Neural cell (in vitro differentiated cells): ENCODE measurements around the gene DYRK4. TPM values are rescaled to one million over a fixed set of nuclear protein-coding genes. Genes with fewer than 3 reads are reported as not detected.

Experiments used
- H2AFZ ChIP-seq: fragments of 200-600, 300-800 bp; sonication (generic), shearing (Covaris generic); 2 replicates; pipeline ENCODE4 v1.6.0; 2014; ENCODE audit warnings: low read depth, mild to moderate bottlenecking, antibody characterized with exemption, low read length, moderate library complexity
- H3F3A ChIP-seq: fragments of 200-600 bp; shearing (Covaris generic); 2 replicates; pipeline ENCODE4 v1.6.1; 2016; ENCODE audit warnings: mild to moderate bottlenecking, moderate library complexity, mixed read lengths, antibody characterized with exemption, low read length; ENCODE audit not compliant: insufficient read depth, poor library complexity, severe bottlenecking
- H3K27ac ChIP-seq: fragments of 200-600, 300-800 bp; sonication (generic), shearing (Covaris generic); 2 replicates; pipeline ENCODE4 v1.5.1; 2014; ENCODE audit warnings: mild to moderate bottlenecking, low read length, moderate library complexity
- H3K27me3 ChIP-seq: fragments of 300-800, 200-600 bp; sonication (generic), shearing (Covaris generic); 2 replicates; pipeline ENCODE4 v1.6.0; 2014; ENCODE audit warnings: mild to moderate bottlenecking, low read depth, low read length, moderate library complexity; ENCODE audit not compliant: insufficient read depth
- H3K36me3 ChIP-seq: fragments of 300-800, 200-600 bp; sonication (generic), shearing (Covaris generic); 2 replicates; pipeline ENCODE4 v1.5.1; 2014; ENCODE audit warnings: mild to moderate bottlenecking, antibody characterized with exemption, low read length, moderate library complexity; ENCODE audit not compliant: insufficient read depth
- H3K4me2 ChIP-seq: fragments of 300-800, 200-600 bp; sonication (generic), shearing (Covaris generic); 2 replicates; pipeline ENCODE4 v1.6.0; 2014; ENCODE audit warnings: mild to moderate bottlenecking, low read length
- H3K4me3 ChIP-seq: fragments of 300-800, 200-600 bp; sonication (generic), shearing (Covaris generic); 2 replicates; pipeline ENCODE4 v1.5.1; 2014; ENCODE audit warnings: mild to moderate bottlenecking, low read length, moderate library complexity
- H3K79me2 ChIP-seq: fragments of 200-600 bp; shearing (Covaris generic); replicated peaks from 2 replicates; pipeline ENCODE4 v1.6.0; 2014; ENCODE audit warnings: mild to moderate bottlenecking, low read length, moderate library complexity; ENCODE audit not compliant: insufficient read depth
- H3K9ac ChIP-seq: fragments of 300-800, 200-600 bp; sonication (generic), shearing (Covaris generic); 2 replicates; pipeline ENCODE4 v1.6.1; 2016; ENCODE audit warnings: mild to moderate bottlenecking, low read length, mixed read lengths
- H3K9me2 ChIP-seq: fragments of 200-600 bp; shearing (Covaris generic); 2 replicates; pipeline ENCODE4 v1.6.1; 2016; ENCODE audit warnings: mild to moderate bottlenecking, low read length, mixed read lengths; ENCODE audit not compliant: insufficient read depth
- H3K9me3 ChIP-seq: fragments of 200-600, 300-800 bp; sonication (generic), shearing (Covaris generic); 2 replicates; pipeline ENCODE4 v1.6.1; 2016; ENCODE audit warnings: mild to moderate bottlenecking, mixed run types, low read length, moderate library complexity, mixed read lengths
- H4K20me1 ChIP-seq: fragments of 200-600 bp; shearing (Covaris generic); 2 replicates; pipeline ENCODE4 v1.6.1; 2016; ENCODE audit warnings: mild to moderate bottlenecking, mixed run types; ENCODE audit not compliant: insufficient read depth
- CTCF ChIP-seq: fragments of 450-650 bp; IDR thresholded peaks from 2 replicates; pipeline ENCODE4 v1.5.1; 2014; ENCODE audit warnings: antibody characterized with exemption, mild to moderate bottlenecking, moderate library complexity; ENCODE audit not compliant: poor library complexity, severe bottlenecking
- EP300 ChIP-seq: fragments of 450-650 bp; conservative IDR thresholded peaks from 2 replicates; pipeline ENCODE4 v1.6.1; 2014; ENCODE audit warnings: antibody characterized with exemption, mild to moderate bottlenecking, moderate library complexity; ENCODE audit not compliant: poor library complexity, severe bottlenecking
- EZH2 ChIP-seq: fragments of 200-600, 300-800 bp; shearing (Covaris generic), sonication (generic); IDR thresholded peaks from 2 replicates; pipeline ENCODE4 v1.6.1; 2014; ENCODE audit warnings: antibody characterized with exemption, low read length, borderline replicate concordance, mild to moderate bottlenecking; ENCODE audit not compliant: insufficient read depth, poor library complexity, severe bottlenecking
- MXI1 ChIP-seq: fragments of 450-650 bp; conservative IDR thresholded peaks from 2 replicates; pipeline ENCODE4 v1.6.1; 2014; ENCODE audit warnings: antibody characterized with exemption, mild to moderate bottlenecking; ENCODE audit not compliant: poor library complexity, severe bottlenecking
- POLR2AphosphoS5 ChIP-seq: IDR thresholded peaks from 2 replicates; pipeline ENCODE4 v1.6.1; 2012
- RAD21 ChIP-seq: fragments of 450-650 bp; conservative IDR thresholded peaks from 2 replicates; pipeline ENCODE4 v1.6.1; 2014; ENCODE audit warnings: antibody characterized with exemption, mild to moderate bottlenecking, moderate library complexity
- REST ChIP-seq: IDR thresholded peaks from 2 replicates; pipeline ENCODE4 v1.6.1; 2012; ENCODE audit warnings: borderline replicate concordance
- SMC3 ChIP-seq: fragments of 450-650 bp; conservative IDR thresholded peaks from 2 replicates; pipeline ENCODE4 v1.6.1; 2014; ENCODE audit warnings: antibody characterized with exemption, mild to moderate bottlenecking, moderate library complexity; ENCODE audit not compliant: poor library complexity
- TAF1 ChIP-seq: IDR thresholded peaks from 2 replicates; pipeline ENCODE4 v1.6.1; 2012; ENCODE audit warnings: low read depth
- polyA plus RNA-seq: library from polyadenylated mRNA; depleted of rRNA; stranded (reverse); fragments of >200 nt; gene quantifications from 2 replicates; pipeline ENCODE4 v1.2.3, GENCODE V29; 2014

DYRK4 gene
- polyA plus RNA-seq, 1 donor from 2014 or later = 13.2 TPM

- Histone ChIP-seq H3K36me3 (no peaks in the 10 kb centered on the region), H3K79me2 (no peaks in the 10 kb centered on the region), H3K27ac (no peak overlapping the region), H3K9ac (no peak overlapping the region), H3K4me2 (no peak overlapping the region), H3K4me3 (no peak overlapping the region), H3F3A (no peaks in the 10 kb centered on the region), H3K27me3 (no peaks in the 10 kb centered on the region), H2AFZ (no peak overlapping the region), H4K20me1 (no peaks in the 10 kb centered on the region), H3K9me2 (no peaks in the 10 kb centered on the region), H3K9me3 (no peaks in the 10 kb centered on the region)
- TF ChIP-seq CTCF (no peak), SMC3 (no peak), RAD21 (no peak), POLR2AphosphoS5 (no peak), TAF1 (no peak), EZH2 (no peak)
Observed at GRCh38 chr12:4621511-4621910, 59.5 kb downstream of the DYRK4 start.

GRCh38 chr12:4626543-4626942 lies 64.5 kb downstream of the DYRK4 start:
- no peaks in the 10 kb centered on the region for H4K20me1 ChIP-seq
- no peaks in the 10 kb centered on the region for H3K27me3 ChIP-seq
- no peak overlapping the region for H2AFZ ChIP-seq
- no peaks in the 10 kb centered on the region for H3K79me2 ChIP-seq
- no peak overlapping the region for H3K9ac ChIP-seq
- H3K4me2 ChIP-seq = no peak overlapping the region
- H3K9me3 ChIP-seq = no peaks in the 10 kb centered on the region
- H3K27ac ChIP-seq = no peak overlapping the region
- H3K9me2 ChIP-seq = no peaks in the 10 kb centered on the region
- no peaks in the 10 kb centered on the region for H3K36me3 ChIP-seq
- H3F3A ChIP-seq = no peaks in the 10 kb centered on the region
- no peak overlapping the region for H3K4me3 ChIP-seq
- no peak for TF ChIP-seq EZH2
- no peak for TF ChIP-seq RAD21
- no peak for TF ChIP-seq EP300
- no peak for TF ChIP-seq SMC3
- no peak for TF ChIP-seq REST
- TF ChIP-seq TAF1 = no peak
- TF ChIP-seq CTCF = no peak
- TF ChIP-seq POLR2AphosphoS5 = no peak
- TF ChIP-seq MXI1 = no peak
